HG03469 (cell line): ENCODE measurements around the gene FAM124B.
"Not testable (repeated sequence)": the region's sequence is repeated elsewhere in the genome, so short reads cannot be mapped to it uniquely, and the experiment has no call there.

Experiments used
- ATAC-seq: cut with Tn5 transposase; IDR thresholded peaks from one replicate; pipeline ENCODE4 v1.9.1; 2021; ENCODE audit warnings: mild to moderate bottlenecking, moderate library complexity, moderate number of reproducible peaks; ENCODE audit not compliant: unreplicated experiment

FAM124B gene

GRCh38 chr2:224382973-224383555 lies 18.8 kb downstream of the FAM124B start:
- ATAC-seq, result no peak

- ATAC-seq, result not testable (repeated sequence)
Observed at GRCh38 chr2:224382280-224382647, 19.6 kb downstream of the FAM124B start.

DNA sequence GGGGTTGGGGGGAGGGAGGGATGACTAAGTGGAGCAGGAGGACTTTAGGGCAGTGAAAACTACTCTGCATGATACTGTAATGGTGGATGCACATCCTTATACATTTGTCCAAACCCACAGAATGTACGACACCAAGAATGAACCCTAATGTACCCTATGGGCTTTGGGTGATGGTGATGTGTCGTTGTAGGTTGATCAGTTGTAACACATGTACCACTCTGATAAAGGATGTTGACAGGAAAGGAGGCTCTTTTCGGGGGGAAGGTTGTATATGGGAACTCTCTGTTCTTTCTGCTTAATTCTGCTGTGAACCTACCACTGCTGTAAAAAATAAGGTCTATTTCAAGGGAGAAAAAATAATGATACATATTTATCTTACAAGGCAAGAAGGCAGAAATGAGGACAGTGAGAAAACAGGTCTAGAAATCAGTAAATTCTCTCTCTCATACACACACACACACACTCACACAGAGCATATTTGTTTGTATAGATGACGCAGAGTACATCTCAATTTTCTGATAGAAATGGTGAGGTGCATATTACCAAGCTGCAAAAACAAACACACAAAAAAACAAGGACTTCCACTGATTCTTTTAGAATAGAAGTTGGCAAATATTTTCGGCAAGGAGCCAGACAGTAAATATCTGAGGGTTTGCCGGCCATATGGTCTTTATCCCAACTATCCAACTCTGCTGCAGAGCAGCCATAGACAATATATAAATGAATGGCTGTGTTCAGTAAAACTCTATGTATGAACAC lies 20.2 kb downstream of the FAM124B start:
- ATAC-seq, result no peak

DNA sequence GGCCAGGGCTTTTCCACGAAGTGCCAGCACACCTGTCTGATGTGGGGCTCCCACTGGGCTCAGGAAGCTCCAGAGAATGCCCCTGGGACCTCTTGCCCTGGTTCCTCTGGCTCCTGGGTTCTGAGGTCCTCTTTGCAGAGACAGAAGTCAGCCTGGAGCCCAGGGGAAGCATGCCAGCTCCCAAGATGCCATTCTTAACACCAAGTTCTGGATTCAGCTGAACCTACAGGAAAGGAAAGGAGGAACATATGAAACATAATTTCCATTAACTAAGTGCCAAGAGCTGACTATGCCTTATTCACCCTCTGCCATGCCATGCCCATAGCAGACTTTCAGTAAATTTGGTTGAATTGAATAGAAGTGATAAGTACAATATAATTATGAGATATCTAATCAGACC lies 21.9 kb downstream of the FAM124B start:
- no peak for ATAC-seq

DNA sequence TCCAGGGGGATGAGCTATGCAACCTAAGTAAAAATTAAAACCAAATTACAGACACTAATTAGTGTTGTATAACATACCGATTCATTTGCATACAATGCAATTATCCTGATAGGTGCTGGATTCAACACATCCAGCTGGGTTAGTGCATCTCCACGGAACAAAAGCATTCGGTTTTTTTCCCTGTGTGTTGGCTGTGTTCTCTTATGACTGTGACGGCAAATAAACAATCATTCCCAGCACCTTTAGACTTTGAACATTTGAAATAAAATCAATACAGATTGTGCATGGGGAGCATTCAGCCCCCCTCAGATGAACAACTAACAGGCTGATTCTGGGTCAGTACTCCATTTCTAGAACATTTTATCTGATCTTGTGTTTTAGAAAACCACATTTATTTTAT lies 22.7 kb downstream of the FAM124B start:
- no peak for ATAC-seq

DNA sequence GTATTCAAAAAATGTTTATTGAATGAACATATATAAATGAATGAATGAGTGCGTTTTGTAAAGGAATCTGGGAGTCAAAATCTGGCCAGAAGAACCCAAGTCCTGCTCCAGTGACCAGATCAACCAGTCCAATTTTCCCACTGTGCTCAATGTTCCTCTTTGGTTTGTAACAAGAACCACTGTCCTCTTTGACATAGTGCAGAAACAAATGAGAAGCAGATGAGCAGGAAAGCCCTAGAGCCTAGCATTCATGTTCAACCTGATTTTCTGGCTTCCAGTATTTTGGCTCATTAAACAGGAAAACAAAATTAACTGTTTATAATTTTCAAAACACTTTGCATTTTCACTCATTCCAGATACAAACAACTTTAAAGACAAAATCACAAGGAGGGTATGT lies 23.2 kb downstream of the FAM124B start:
- no peak for ATAC-seq

DNA sequence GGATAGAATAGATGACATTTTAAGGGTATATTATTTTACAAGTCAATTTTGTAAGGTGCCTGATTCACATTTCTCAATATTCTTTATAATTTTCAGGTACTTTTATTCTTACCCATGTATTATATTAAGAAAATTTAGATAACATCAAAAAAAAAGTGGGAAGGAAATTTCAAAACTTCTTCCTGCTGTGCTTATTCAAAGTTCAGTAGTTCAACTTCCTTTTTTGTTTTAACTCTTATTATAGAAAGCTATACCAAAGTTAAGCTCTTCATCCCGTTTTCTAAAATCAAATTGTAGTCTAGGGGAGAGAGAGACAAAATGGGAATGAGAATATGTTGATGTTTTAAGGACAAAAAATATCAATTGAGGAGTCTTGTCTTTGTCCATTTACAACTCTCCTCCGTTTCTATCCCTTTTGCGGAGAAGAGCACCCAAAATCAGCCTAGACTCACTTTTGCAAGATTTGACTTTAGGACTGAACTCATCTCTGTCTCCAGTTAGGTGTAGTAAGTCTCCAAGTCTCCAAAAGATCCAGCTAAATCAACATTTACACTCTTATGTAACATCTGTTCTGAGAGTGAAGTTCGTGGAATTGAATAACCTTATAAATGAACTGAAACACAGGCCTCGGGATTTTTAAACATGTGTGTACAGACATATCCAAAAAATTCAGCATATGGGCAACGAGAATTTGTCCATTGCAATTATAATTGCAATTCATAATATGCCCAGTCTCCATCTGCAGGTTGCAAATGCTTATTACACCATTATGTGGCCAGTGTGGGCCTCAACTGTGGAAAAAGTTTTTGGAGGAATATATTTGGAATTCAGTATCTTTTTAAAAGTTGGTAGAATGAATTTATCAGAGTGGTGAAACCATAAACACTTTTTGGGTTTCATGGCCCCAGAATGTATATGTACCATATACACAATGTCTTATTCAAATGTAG lies 23.9 kb downstream of the FAM124B start:
- no peak for ATAC-seq

- no peak for ATAC-seq
Observed at GRCh38 chr2:224372641-224373040, 29.3 kb downstream of the FAM124B start.

- no peak for ATAC-seq
Observed at GRCh38 chr2:224369028-224369632, 32.8 kb downstream of the FAM124B start.

- ATAC-seq, result no peak
Observed at GRCh38 chr2:224366267-224366844, 35.6 kb downstream of the FAM124B start.

DNA sequence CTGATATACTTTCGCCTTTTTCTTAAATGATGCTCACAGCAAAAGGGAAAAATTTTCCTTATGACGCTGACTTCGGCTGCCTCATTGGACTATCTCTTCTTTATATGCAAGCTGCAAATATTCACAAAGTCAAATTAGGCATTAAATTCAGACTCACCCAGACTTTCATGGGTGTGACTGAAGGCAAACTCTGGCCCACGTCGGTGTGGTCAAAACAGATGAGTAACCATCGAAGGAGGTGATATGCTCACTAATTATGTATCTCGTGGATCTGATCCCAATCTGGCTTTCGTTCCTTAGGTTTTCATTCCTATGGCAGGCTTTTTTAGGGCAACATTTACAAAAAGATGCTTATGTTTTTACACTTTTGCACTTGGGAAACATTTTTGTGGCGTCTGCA lies 36.6 kb downstream of the FAM124B start:
- no peak for ATAC-seq

DNA sequence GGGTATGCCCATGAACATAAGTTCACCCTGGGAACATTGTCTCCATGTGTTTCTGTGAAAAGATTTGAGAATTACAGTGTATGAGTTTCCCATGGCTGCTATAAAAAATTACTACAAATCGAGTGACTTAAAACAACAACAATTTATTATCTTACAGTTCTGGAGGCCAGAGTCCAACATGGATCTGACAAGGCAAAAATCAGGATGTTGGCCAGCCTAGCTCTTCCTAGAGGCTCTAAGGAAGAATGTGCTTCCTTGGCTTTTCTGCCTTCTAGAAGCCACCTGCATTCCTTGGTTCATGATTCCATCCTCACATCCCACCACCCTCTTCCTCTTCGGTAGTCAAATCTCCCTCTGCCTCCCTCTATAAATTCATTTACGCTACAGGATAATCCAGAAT lies 38.6 kb downstream of the FAM124B start:
- ATAC-seq, result no peak

- no peak for ATAC-seq
Observed at GRCh38 chr2:224362094-224362493, 39.8 kb downstream of the FAM124B start.

- no peak for ATAC-seq
Observed at GRCh38 chr2:224360801-224361251, 41.1 kb downstream of the FAM124B start.

DNA sequence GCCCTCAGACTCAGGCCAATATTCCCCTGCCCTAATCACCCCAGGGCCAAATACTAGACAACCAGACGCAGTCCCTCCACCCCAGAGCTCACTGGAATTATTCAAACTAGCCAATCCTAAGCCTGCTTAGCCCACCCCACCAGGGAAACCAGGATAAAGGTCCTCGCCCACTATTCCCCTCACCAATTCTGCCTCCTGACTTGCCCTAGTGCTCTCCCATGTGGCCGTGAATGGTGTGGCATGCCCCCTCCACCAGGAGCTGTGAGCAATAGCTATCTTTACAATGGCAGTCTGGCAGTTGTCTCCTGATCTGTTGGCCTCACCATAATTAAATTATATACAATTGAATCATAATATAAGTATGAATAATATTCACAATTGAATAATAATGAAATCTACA lies 42.3 kb downstream of the FAM124B start:
- no peak for ATAC-seq

DNA sequence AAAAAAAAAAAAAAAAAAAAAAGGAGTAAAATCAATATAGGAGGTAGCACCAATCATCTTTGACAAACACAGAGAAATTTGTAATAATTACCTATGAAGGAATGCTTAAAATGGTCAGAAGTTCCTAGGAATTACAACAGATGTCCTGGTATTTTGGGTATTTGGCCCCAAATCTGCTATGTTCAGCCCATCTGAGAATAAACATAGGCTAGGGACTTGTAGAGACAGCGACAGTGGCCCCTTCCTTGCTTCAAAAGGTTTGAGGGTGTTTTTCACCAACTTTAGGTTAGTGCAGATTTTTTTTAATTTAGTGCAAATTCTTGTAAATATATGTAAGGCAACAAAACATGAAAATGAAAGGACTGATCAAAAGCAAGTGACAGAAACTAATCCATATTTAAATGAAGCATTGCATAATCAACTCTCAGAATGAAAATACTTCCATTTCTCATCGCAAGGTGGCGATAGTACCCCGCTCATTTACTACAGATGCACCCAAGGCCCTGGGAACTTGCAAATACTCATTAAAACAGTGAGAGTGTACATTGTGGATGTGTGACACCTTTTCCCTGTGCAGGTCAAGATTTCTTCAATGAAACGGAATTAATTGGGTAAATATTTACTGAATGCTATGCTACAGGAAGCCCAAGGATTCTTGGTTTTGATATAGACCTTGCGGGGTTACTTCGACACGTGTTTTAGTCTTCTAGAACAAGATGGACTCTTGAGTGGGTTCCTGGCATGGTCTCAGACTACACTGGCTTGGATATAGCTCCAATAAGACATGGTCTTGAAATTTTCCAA lies 44.6 kb downstream of the FAM124B start:
- ATAC-seq, result peak; percentile 81

DNA sequence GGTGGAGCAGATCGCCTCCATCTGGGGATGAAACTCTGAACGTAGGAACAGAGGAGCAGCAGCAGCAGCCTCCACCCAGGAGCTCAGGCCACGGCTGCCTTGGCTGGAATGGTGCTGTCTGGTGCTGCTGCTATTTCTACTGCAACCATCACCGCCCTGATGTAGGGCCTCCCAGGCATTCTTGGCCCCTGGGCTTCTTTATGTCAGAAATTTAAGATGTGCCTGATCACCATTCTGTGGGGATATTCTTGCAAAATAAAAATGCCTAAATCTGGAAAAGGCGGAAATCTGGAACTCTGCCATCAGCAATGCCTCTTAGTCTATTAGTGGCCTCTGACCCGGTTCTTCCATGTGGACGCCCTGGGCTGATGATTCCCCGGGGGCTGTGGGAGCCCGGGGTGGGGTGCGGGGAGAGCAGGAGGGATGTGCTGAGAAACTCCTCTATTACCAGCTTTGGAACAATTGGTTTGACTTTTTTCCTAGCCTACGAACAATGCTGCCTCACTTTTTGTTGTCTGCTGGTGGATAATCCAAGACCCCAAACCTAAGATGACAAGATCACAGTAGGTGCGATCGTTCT lies 47.2 kb downstream of the FAM124B start:
- ATAC-seq, result no peak

GRCh38 chr2:224350703-224351102 lies 51.2 kb downstream of the FAM124B start:
- ATAC-seq, result no peak

- no peak for ATAC-seq
Observed at GRCh38 chr2:224349396-224349795, 52.5 kb downstream of the FAM124B start.
